ENCODE results near the gene COLEC11. TPM values are rescaled to one million over a fixed set of nuclear protein-coding genes. Genes with fewer than 3 reads are reported as not detected.
A peak's percentile ranks its signal among the peaks of the same experiment; 100 is the strongest.

COLEC11 gene
- polyA plus RNA-seq, 2 of the 4 experiments (the other 2 are of a cell fraction) = 0.30 to 0.97 TPM

DNA sequence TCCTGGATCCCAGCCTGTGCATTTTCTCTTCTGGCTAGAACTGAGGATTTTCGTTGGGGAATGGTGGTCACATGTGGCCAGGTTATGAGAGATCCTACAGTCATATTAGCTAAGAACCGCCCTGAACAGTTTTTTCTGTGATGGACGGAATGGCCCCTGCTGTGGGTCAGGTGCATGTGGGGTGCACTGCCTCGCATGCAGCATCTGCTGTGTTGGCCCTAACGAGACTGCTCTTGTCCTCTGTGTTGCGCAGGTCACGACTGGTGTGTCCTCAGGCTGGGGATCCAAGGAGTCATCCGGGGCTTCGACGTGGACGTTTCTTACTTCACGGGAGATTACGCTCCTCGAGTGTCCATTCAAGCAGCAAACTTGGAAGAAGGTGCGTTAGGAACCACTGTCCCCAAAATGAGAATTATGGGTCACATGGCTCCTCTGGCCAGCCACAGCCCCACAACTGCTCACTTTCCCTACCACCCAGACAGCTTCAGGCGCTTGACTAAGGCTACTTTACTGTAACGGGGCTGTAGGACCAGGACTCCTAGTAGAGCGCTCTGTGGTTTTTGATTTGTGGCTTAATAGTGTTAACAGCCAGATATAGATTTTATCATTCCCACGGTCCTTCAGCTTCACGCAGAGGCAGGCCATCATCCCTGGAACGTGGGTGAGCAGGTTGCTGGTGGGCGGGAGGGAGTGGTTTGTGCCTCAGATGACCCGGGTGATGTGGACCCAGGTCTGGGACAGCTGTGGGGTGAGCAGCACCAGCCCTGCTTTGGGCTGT lies 84.9 kb downstream of the COLEC11 start:
- Histone ChIP-seq H3K4me2 (no peak overlapping the region), H3K9me3 (no peaks in the 10 kb centered on the region), H3K27ac (no peak overlapping the region), H3K4me1 (no peaks in the 10 kb centered on the region), H3K4me3 (no peak overlapping the region)
- ATAC-seq = peak in 1 of 2 experiments; percentile 16; a peak in 2 of 6 replicates
- ChIA-PET POLR2A (no interaction called here), CTCF (no interaction called here)
- 41% methylated on average over 23 of the region's 23 CpGs for WGBS (ENCODE audit: missing lambda C conversion rate)
- no peak for DNase-seq (ENCODE audit: low read depth in 1 of 2, low spot score in 1 of 2)
- no peak for FAIRE-seq
- TF ChIP-seq HMGXB4 (CRISPR knock-in tag; IDR thresholded peaks at IDR 0.05; ENCODE audit: borderline replicate concordance) = no peak
- TF ChIP-seq MAX (IDR thresholded peaks at IDR 0.05) = no peak
- no peak for TF ChIP-seq SMC3 (IDR thresholded peaks at IDR 0.05)
- TF ChIP-seq BHLHE40 (IDR thresholded peaks at IDR 0.05; ENCODE audit: low read depth, low read length) = no peak
- TF ChIP-seq JUNB (IDR thresholded peaks at IDR 0.05) = no peak
- TF ChIP-seq HEYL (CRISPR knock-in tag; IDR thresholded peaks at IDR 0.05) = no peak
- no peak for TF ChIP-seq POLR2A (IDR thresholded peaks at IDR 0.05; ENCODE audit: low read length)
- no peak for TF ChIP-seq CEBPB (IDR thresholded peaks at IDR 0.05)
- TF ChIP-seq TFCP2L1 (CRISPR knock-in tag; IDR thresholded peaks at IDR 0.05) = no peak
- no peak for TF ChIP-seq CBX2 (IDR thresholded peaks at IDR 0.05; ENCODE audit: borderline replicate concordance, low read depth)
- TF ChIP-seq NR3C1 (IDR thresholded peaks at IDR 0.05) = no peak
- TF ChIP-seq HDAC2 (IDR thresholded peaks at IDR 0.05) = no peak
- no peak for TF ChIP-seq FOXS1 (CRISPR knock-in tag; IDR thresholded peaks at IDR 0.05)

- FAIRE-seq = no peak
- no peaks in the 10 kb centered on the region for H3K4me1 ChIP-seq
- DNase-seq (ENCODE audit: low read depth in 1 of 2, low spot score in 1 of 2) = no peak
- WGBS (ENCODE audit: missing lambda C conversion rate) = 40% methylated on average over 18 of the region's 18 CpGs
- H3K4me3 ChIP-seq = no peak overlapping the region
- TF ChIP-seq NR3C1 (IDR thresholded peaks at IDR 0.05) (no peak), BHLHE40 (IDR thresholded peaks at IDR 0.05; ENCODE audit: low read depth, low read length) (no peak), HMGXB4 (CRISPR knock-in tag; IDR thresholded peaks at IDR 0.05; ENCODE audit: borderline replicate concordance) (no peak), ZNF302 (CRISPR knock-in tag; IDR thresholded peaks at IDR 0.05) (no peak), HDAC2 (IDR thresholded peaks at IDR 0.05) (no peak), SMC3 (IDR thresholded peaks at IDR 0.05) (no peak), TP53 (CRISPR knock-in tag; IDR thresholded peaks at IDR 0.05) (no peak), PHF8 (IDR thresholded peaks at IDR 0.05; ENCODE audit: borderline replicate concordance, low read depth) (no peak), CTCF (IDR thresholded peaks at IDR 0.05) (no peak), HOXB13 (CRISPR knock-in tag; IDR thresholded peaks at IDR 0.05; ENCODE audit: low read depth) (no peak), POLR2AphosphoS2 (conservative IDR thresholded peaks at IDR 0.05; ENCODE audit: low read length) (no peak), RNF2 (IDR thresholded peaks at IDR 0.05; ENCODE audit: borderline replicate concordance, low read depth) (no peak), KDM5A (IDR thresholded peaks at IDR 0.05) (no peak), CEBPB (IDR thresholded peaks at IDR 0.05) (no peak), GATA3 (IDR thresholded peaks at IDR 0.05; ENCODE audit: borderline replicate concordance) (no peak), BCL3 (IDR thresholded peaks at IDR 0.05) (no peak), SREBF2 (IDR thresholded peaks at IDR 0.05) (no peak)
- TF ChIP-seq, protein P1, sequence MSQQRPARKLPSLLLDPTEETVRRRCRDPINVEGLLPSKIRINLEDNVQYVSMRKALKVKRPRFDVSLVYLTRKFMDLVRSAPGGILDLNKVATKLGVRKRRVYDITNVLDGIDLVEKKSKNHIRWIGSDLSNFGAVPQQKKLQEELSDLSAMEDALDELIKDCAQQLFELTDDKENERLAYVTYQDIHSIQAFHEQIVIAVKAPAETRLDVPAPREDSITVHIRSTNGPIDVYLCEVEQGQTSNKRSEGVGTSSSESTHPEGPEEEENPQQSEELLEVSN (IDR thresholded peaks at IDR 0.05; ENCODE audit: borderline replicate concordance, low read depth) = no peak
- POLR2A ChIA-PET = no interaction called here
- H3K9me3 ChIP-seq = no peaks in the 10 kb centered on the region
- CTCF ChIA-PET = no interaction called here
- ATAC-seq = no peak
- H3K27ac ChIP-seq = no peak overlapping the region
- H3K4me2 ChIP-seq = no peak overlapping the region
Observed at GRCh38 chr2:3680548-3681345, 85.8 kb downstream of the COLEC11 start.
